Forelimb muscle (tissue), 1 donor: ENCODE measurements around the gene SHE. TPM values are rescaled to one million over a fixed set of nuclear protein-coding genes. Genes with fewer than 3 reads are reported as not detected.
"Not testable (repeated sequence)": the region's sequence is repeated elsewhere in the genome, so short reads cannot be mapped to it uniquely, and the experiment has no call there.

Source experiments
- DNase-seq: peaks from one replicate; pipeline ENCODE4 v3.0.0-alpha.2; 2013; ENCODE audit warnings: low read depth
- polyA plus RNA-seq: library from polyadenylated mRNA; unstranded; fragments of 120-200 nt; gene quantifications from one replicate; pipeline ENCODE4 v1.2.1, GENCODE V29; 2013; ENCODE audit not compliant: insufficient read length

Gene SHE
- 9.1 TPM for polyA plus RNA-seq

DNA sequence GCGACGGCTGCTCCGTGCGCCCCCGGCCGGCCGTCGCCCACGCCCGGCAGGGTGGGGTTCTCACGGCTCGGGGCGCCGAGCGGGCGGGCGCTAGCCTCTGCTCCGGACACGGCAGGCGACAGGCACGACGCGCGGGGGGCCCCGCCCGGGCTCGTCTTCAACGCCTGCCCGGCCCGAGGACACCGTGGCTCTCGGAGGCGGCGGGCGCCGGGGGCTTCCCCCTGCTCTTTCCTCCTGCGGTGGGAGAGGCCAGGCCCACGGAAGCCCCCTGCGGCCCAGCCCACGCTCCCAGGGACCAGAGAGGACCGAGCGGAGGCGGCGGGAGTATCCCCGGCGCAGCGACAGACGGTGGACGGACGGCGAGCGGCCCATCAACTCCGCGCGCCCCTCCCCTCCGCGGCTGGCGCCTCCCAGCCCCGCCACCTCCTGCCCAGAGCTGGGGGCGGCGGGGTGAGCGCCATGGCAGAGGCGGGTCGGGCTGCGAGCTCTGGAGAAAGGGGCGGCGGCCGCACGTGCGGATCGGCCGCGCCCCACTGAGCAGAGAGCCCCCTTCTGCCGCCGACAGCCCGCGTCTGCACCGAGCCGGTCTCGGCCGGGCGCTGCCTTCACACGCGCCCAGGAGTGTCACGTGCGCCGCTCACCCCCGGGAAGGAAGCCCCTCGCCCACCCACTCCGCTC lies at the start of gene SHE, which contains the start of gene TDRD10:
SHE (minus strand) TSS at position 347 of the 678 bp plus-strand sequence. CDS start 386 bp downstream, outside the sequence.
TDRD10 (plus strand) TSS at position 154 of the 678 bp plus-strand sequence. CDS start 4,685 bp downstream, outside the sequence.
- no peak for DNase-seq

GRCh38 chr1:154551474-154551873 lies 49.3 kb upstream of the SHE start:
- no peak for DNase-seq

DNA sequence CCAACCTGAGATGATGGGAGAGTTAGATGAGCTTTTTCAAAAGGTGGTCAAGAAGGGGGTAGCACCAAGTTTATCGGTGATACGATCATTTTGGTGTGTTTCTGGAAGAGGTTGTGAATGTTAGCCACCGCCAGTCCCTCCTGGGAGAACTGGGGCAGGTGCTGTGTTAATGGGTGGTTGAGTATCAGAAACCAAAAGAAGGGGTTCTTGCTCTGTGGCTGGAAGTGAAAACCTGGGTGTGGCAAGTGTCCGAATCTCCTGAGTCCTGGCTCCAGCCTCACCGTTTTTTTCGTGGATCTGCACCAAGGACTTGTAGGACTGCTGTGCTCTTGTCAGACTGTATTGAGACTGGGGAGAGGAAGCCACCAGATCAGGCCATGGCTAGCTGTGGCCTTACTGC lies 48.4 kb upstream of the SHE start:
- DNase-seq: no peak

GRCh38 chr1:154550070-154550469 lies 47.9 kb upstream of the SHE start:
- no peak for DNase-seq

GRCh38 chr1:154549202-154549770 lies 47.1 kb upstream of the SHE start:
- no peak for DNase-seq

- DNase-seq: no peak
Observed at GRCh38 chr1:154548028-154548427, 45.8 kb upstream of the SHE start.

- DNase-seq: no peak
Observed at GRCh38 chr1:154547105-154547732, 45.0 kb upstream of the SHE start.

DNA sequence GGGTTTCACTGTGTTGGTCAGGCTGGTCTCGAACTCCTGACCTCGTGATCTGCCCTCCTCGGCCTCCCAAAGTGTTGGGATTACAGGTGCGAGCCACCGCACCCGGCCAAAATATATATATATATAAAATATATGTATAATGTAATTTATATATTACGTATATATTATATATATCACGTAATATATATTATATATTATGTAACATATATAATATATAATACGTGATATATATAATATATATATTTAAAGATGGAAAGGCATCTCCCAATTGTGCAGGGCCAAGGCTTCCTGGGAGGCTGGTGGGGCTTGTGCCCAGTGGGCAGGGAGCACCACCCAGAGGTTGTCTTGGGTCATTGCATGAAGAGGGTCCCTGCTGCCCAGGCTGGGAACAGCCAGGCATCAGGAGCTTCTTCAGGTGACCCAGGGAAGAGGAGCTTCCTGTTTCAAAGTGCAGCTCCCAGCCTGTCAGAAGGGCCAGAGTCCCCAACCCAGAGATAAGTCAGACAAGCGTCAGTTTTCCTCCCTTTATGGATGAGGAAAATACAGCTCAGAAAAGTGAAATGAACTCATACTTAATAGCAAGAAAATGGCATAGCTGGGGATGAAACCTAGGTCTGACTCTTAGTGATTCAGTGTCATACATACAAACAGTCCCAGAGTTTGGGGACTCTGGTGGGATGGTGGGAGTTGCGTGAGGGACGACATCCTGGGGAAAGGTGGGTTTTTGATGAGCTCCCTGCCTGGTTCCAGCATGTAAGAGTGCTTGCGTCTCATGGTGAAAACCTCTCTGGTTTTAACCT lies 44.3 kb upstream of the SHE start:
- no peak for DNase-seq

- no peak for DNase-seq
Observed at GRCh38 chr1:154541231-154541630, 39.0 kb upstream of the SHE start.

DNA sequence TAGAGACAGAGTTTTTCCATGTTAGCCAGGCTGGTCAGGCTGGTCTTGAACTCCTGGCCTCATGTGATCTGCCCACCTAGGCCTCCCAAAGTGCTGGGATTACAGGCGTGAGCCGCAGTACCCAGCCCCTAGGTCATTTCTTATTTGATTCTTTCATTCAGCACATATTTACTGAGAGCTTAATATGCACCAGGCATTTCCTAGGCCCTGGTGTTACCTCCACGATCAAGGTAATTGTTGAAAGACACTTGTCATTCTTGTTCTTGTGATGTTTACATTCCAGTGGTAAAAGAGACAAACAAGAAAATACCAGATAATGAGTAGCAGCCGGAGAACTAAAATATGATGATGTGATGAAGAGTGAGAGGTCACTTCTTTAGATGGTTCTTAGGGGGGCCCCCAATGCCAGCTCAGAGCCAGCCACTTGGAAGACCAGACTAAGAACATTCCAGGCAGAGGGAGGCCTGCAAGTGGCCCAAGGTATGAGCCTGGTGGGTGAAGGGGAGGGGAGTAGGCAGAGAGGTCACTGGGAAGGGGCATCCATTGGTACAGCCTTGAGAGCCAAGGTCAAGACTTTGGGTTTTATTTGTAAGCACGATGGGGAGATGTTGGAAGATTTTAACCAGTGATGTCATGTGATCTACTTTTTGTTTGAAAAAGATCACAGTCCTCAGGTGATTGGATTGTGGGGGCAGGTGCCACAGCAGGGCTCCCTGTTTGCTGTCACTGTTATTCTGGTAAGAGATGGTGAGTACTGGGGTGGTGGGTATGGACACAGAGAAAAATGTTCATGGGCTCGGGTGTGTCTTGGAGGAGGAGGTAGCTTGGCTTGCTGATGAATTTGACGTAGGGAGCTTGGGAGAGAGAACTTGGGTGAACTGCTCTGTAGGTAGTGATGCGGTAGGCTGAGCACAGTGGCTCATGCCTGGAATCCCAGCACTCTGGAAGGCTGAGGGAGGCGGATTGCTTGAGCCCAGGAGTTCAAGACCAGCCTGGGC lies 37.6 kb upstream of the SHE start:
- DNase-seq: no peak

GRCh38 chr1:154536570-154536969 lies 34.4 kb upstream of the SHE start:
- DNase-seq: no peak

DNA sequence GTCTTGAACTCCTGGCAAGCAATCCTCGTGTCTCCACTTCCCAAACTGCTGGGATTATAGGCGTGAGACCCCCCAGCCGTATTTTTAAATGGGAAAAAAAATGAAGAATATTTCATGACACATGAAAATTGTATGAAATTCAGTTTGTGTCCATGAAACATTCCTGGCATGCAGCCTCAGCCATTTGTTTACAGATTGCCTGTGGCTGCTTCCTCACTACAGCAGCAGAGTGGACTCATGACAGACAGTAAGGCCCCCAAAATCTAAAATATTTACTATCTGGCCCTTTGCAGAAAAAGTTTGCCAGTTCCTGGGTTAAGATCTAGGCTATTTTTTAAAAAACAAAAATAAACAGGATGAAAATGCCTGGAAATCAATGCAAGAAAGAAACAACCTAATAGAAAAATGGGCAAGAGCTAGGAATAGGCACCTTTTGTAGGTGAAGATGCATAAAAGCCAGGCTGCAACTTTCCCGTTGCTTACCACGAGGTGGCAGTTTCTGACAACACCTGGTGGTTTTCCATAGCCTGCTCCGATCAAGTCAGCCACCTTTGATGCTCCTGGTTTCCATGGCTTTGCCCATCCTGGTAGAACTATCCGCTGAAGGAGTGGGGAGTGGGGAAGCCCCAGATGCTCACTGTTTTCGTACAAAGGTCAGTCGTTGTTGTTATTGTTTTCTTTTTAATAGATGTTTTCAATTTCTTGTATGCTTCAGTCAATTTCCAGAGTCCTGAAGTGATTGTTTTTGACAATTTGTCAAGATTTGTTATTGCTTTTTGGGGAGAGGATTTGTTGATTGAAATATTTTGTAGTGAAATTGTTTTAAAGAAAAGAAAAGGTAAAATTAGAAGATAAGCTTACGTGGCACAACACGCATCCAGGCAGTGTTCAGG lies 32.0 kb upstream of the SHE start:
- DNase-seq: no peak

- DNase-seq: not testable (repeated sequence)
Observed at GRCh38 chr1:154531950-154532349, 29.7 kb upstream of the SHE start.

- no peak for DNase-seq
Observed at GRCh38 chr1:154529308-154529707, 27.1 kb upstream of the SHE start.

- DNase-seq: no peak
Observed at GRCh38 chr1:154527192-154527591, 25.0 kb upstream of the SHE start.

- DNase-seq: no peak
Observed at GRCh38 chr1:154524881-154525280, 22.7 kb upstream of the SHE start.

GRCh38 chr1:154521695-154522094 lies 19.5 kb upstream of the SHE start:
- no peak for DNase-seq

DNA sequence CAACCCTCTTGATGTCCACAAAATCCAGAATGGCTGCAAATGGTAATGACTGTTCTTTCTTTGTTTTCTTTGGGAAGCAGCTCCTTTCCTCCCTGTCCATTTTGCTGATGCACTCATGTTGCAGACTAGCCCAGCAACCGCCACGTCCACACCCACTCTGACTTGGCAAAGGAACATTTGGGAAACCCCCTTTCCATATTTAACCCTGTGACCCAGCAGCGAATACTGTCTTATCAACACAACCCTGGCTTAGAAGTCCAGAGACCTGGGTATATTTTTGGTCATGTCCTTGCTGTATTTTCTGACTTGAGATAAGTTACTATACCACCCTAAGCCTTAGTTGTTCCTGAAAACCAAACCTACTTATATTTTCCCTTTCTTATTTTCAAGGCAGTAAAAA lies 18.1 kb upstream of the SHE start:
- DNase-seq: no peak

DNA sequence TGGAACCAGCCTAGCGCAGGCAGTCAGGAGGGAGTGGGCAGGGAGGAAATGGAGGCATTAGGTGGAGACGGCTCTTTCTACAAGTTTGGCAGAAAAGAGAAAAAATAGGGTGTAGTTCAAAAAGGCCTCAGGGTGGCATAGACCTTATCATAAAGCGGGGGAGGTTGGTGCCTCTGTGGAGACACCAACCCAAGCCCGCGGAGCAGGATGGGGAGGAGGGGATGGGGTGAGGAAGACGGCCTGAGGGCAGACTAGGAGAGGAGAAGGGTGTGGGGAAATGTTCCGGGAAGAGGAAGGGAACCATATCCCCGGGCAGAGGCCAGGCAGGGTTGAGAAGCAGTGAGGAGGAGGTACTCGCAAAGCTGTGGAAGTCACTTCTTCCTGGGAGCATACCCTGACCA lies 17.4 kb upstream of the SHE start:
- DNase-seq: no peak

GRCh38 chr1:154517661-154518060 lies 15.4 kb upstream of the SHE start:
- DNase-seq: no peak
